Hippocampal formation (tissue), 2 donors: ENCODE results near the gene DPP7.
"Not testable (repeated sequence)": the region's sequence is repeated elsewhere in the genome, so short reads cannot be mapped to it uniquely, and the experiment has no call there.

ENCODE experiments used
- DNase-seq, 2 donors: peaks; one replicate each; lab custom pipeline; 2025; lab: John Stamatoyannopoulos, UW

The DPP7 gene

GRCh38 chr9:137148242-137148641, 33.7 kb upstream of the DPP7 start:
- no peak for DNase-seq

GRCh38 chr9:137147793-137148160, 33.2 kb upstream of the DPP7 start:
- no peak for DNase-seq

- DNase-seq: no peak
Measured at GRCh38 chr9:137147091-137147792, 32.7 kb upstream of the DPP7 start.

GRCh38 chr9:137146527-137146918, 32.0 kb upstream of the DPP7 start:
- no peak for DNase-seq

GRCh38 chr9:137145731-137146526, 31.4 kb upstream of the DPP7 start:
- DNase-seq: no peak

GRCh38 chr9:137143459-137143858, 28.9 kb upstream of the DPP7 start:
- DNase-seq: no peak

- no peak for DNase-seq
Measured at GRCh38 chr9:137141976-137142936, 27.7 kb upstream of the DPP7 start.

- no peak for DNase-seq
Measured at GRCh38 chr9:137141050-137141810, 26.7 kb upstream of the DPP7 start.

GRCh38 chr9:137140151-137141012, 25.8 kb upstream of the DPP7 start:
- peak in 1 of 2 donors; percentile 25 for DNase-seq

- DNase-seq: no peak
Measured at GRCh38 chr9:137139468-137140150, 25.1 kb upstream of the DPP7 start.

GRCh38 chr9:137138722-137139467, 24.4 kb upstream of the DPP7 start, which contains the start of gene GRIN1:
GRIN1 (plus strand) TSS chr9:137139154; CDS start chr9:137139487, 333 bp downstream.
- DNase-seq: peak in 1 of 2 donors; percentile 38

GRCh38 chr9:137138058-137138721, 23.7 kb upstream of the DPP7 start:
- peak in 1 of 2 donors; percentile 18 for DNase-seq

- no peak for DNase-seq
Measured at GRCh38 chr9:137136881-137137607, 22.5 kb upstream of the DPP7 start.

- DNase-seq: no peak
Measured at GRCh38 chr9:137136261-137136880, 21.8 kb upstream of the DPP7 start.

- not testable (repeated sequence) for DNase-seq
Measured at GRCh38 chr9:137135154-137135553, 20.6 kb upstream of the DPP7 start.

- DNase-seq: no peak
Measured at GRCh38 chr9:137134191-137134590, 19.7 kb upstream of the DPP7 start.

GRCh38 chr9:137130176-137130755, 15.7 kb upstream of the DPP7 start:
- no peak for DNase-seq
